Midbrain (tissue), 1 donor: ENCODE results near the gene RFX3.

Source experiments
- DNase-seq: peaks from one replicate; lab custom pipeline; 2025; lab: John Stamatoyannopoulos, UW

RFX3 gene

DNA sequence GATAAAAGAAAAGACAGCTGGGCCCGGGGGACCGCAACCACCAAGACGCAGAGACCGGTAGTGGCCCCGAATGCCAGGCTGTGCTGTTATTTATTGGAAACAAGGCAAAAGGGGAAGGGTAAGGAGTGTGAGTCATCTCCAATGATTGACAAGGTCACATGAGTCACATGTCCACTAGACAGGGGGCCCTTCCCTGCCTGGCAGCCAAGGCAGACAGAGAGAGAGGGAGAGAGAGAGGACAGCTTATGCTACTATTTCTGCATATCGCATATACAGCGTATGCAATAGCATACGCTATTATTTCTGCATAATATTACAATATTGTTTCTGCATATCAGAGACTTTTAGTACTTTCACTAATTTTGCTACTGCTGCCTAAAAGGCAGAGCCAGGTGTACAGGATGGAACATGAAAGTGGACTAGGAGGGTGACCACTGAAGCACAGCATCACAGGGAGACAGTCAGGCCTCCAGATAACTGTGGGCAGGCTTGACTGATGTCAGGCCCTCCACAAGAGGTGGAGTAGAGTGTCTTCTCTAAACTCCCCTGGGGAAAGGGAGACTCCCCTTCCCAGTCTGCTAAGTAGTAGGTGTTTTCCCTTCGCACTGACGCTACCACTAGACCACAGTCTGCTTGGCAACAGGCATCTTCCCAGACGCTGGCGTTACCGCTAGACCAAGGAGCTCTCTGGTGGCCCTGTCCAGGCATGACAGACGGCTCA is 50.3 kb downstream of the RFX3 start:
- no peak for DNase-seq

- no peak for DNase-seq
These were observed 51.0 kb downstream of the RFX3 start for GRCh38 chr9:3474821-3475220.

GRCh38 chr9:3473405-3473804 is 52.4 kb downstream of the RFX3 start:
- peak; percentile 5 for DNase-seq

- no peak for DNase-seq
These were observed 53.9 kb downstream of the RFX3 start for GRCh38 chr9:3471883-3472282.

DNA sequence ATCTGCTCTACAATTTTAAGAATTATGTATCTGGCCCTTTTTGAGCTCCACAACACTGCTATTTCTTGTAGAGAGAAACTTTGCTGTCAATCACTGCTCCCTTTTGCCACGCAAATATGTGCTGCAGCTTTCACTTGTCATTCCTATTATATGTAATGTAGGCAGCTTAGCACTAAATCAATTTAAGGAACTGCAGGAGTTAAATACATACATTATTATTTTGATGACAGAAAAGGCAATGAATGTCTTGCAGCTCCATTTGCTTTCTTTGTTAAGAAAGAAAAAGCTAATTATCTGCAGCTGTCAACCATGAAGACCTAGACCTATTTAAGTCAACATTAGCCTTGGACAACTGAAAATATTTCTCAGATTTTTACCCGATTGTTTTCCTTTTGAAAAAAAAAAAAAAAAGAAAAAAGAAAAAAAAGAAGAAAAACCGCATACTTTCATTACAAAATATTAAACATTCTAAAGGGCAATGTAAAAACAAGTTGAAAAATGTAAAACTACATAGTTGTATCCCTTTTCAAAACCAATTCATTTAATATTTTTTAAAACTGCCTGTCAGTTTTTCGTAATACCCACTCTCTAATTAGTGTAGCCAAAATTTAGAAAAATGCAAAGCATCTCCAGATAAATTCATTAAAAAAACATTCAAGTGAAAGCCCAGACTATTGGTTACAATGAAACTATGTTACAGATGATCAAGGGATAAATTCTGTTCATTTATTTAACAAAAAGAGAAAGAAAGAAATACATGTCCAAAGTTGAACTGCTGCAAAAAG is 57.2 kb downstream of the RFX3 start:
- no peak for DNase-seq

- peak; percentile 42 for DNase-seq
These were observed 58.1 kb downstream of the RFX3 start for GRCh38 chr9:3467593-3468219.

GRCh38 chr9:3464033-3464638 is 61.7 kb downstream of the RFX3 start:
- DNase-seq: no peak

DNA sequence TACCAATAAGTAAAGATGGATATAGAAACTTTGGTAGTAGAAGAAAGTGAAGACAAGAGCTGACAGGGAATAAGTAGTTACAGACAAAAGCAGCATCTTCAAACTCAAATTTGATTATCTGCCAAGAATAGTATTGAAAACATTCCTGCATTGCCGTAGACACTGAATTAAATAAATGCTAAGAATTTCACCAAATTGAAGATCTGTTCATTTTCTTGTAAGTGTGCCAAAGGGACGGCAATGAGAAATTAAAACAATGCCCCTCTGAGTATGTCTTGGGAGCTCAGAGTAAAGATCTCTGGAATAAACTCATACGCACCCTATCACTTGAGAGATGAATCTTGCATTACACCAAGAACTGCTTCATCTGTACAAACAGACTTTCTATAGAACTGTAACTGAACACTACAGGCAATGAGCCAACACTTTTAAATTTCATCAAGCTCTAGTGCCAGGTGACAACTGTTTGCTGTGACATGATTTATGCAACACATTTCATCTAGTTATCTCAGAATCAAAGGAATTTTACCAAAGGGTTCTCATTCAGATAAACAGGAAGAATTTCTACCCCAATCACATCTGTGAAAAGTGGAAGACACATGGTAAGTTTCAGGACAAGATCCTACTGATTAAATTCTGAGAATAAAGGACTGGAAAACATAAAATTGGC is 66.9 kb downstream of the RFX3 start:
- no peak for DNase-seq

DNA sequence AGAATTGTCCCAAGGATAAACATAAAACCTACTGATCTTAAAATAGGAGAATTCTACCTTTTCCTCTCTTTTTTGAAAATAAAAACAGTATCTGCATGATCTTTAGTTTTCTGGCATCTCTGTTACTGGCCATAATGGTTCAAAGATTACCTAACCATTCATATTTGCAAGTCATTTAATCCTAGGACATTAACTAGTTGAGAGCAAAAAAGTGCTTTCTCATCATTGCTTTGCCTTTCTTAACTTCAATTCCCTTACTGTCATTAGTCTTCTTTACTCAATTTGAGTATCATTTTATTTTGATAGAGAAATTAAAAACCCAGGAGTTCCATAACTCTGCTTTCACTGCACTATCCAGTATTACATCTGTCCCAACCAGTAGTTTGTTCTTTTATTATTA is 68.6 kb downstream of the RFX3 start:
- no peak for DNase-seq

DNA sequence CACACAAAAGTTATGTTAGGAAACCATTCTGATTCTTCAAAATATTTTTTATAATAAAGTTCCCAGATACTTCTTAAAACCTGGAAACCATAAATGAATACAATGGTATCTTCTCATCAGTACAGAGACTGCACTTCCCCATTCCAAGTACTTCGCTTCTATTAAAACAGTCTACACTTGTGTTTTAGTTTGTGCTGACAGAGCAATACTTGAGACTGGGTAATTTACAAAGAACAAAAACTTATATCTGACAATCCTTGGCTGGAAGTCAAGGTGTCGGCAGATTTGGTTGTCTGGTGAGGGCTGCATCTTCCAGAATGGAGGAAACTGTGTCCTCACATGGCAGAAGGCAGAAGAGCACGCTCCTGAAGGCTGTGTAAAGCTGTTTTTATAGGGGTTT is 70.1 kb downstream of the RFX3 start:
- DNase-seq: no peak

DNA sequence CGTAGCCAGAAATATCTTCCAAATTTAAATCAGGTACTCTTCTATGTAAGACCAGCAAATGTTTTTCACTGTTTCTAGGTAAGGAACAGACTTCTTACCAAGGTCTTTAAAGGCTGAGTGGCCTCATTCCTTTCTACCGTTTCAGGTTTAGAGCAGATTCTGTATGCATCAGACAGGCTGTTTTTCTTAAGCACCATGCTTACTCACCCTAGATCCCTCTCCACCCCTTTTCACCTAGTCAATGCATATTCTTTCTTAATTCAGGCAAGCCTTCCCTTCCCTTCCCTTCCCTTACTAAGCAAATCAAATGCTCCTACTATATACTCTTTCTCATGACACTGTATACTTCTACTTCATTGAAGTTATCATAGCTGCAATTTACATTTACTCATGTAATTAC is 70.7 kb downstream of the RFX3 start:
- DNase-seq: no peak

DNA sequence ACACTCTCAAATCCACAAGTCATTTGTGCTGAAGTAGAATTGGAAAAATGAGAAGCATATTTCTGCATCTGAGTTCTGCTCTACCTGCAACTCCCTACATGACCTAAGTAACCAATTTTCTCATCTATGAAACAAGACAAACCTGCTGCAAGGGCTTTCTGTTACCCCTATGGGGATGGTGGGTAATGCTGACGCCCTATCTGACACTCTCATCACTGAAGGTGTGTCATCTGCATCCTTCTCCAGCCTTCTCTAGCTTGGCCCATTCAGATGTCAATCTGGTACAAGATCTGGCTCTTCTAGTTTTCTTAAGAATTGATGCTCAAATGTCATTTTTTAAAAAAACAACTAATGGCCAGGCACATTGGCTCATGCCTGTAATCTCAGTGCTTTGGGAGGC is 73.8 kb downstream of the RFX3 start:
- no peak for DNase-seq

DNA sequence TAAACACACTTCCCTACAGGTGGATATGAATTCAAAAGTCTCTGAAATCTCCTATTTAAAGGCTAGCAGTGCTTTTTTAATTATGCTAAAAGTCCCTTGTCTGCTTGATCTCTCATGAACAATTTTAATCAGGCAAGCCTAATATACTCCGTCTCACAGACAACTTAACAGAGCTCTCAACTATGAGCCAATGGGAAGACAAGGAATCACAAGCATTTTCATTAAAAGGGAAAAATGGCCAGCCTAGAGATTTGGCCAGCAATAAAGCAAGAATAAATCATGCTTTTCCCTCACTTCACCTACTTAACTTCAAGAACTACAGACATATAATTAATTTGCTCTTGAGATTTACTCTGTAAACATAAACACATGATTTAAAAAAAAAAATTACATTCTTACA is 78.0 kb downstream of the RFX3 start:
- DNase-seq: no peak

DNA sequence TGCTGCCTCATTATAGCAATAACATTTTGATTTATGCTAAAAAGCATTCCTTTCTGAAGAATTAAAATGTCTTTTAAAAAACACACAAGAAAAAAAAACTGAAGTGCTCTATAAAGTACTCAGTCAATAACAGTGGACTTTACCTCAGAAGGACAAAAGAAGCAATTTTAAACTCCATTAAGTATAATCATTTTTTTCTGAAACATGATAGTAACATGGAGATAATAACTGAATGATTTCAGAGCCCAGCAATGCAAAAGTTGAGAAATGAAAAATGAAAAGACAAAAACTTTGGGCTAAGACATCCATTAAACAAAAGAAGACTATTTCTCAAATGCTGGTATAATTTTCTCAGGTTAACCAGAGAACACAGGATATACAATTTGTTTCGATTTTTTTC is 78.7 kb downstream of the RFX3 start:
- no peak for DNase-seq

DNA sequence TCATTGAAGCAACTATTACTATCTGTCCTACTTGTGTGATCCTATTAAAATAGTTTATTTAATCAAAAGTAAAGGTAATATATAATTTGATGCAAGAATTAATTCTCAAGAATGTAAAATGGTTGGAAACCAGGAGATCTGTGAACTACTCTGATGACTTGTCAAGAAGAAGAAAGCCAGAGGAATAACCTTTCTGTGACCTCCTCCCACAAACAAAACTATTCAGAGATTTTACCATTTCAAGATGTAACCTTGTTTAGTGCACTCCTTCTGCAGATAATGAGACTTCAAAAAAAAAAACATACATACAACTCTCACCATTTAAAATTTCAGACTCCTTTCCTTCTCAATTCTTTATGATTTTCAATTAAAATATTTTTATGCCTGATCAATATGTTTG is 79.5 kb downstream of the RFX3 start:
- DNase-seq: no peak

GRCh38 chr9:3444016-3444415 is 81.8 kb downstream of the RFX3 start:
- DNase-seq: no peak

GRCh38 chr9:3441197-3441816 is 84.5 kb downstream of the RFX3 start:
- peak; percentile 27 for DNase-seq

DNA sequence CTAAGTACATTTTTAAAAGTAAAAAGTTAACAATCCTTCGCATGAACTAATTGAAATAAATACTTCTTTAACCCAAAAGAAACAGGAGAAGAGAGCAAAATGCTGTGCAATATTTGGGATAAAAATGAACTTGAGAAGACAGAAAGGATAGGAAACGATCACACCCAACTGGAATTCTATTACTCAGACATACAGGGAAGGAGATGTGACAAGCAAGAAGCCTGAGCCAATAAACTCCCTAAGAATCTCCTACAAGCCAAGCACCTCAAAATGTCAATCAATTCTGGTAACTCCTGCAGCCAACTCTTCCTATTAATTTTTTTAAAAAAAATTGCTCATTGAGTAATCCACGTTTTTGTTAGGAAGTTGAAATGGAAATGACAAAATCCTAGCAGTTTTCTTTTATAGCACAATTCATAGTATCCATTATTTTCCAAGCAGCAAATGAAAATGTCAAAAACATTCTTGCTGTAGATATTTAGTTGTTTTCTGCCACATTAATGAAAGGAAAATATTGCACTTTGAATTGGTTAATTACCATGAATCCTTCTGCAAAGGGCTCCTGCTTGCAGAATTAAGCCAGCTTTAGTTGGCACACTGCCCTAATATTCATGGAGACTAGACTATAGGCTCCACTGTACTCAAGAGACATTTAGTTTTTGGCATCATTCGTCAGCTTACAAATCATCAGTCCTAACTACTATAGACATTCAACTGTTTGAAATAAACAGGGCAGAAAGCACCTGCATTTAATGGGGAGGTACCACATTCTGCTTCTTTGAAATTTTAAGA is 89.0 kb downstream of the RFX3 start:
- no peak for DNase-seq

DNA sequence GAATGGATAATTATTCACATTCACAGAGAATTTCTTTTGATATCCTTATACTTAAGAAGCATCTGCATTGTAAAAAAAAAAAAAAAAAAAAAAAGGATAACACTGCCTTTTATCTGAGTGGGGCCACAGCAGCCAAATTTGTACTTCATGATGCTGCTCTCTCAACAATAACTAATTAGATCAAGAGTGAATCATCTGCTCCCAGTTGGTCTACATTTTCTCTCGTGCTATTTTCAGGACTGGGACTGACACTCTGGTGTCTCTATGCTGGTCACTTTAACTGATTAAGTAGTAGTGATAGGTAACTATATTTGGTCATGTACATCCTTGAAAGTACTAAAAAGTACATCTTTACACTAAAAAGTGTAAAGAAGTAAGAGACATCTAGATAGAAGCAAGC is 90.1 kb downstream of the RFX3 start:
- no peak for DNase-seq

- no peak for DNase-seq
These were observed 91.2 kb downstream of the RFX3 start for GRCh38 chr9:3434594-3434993.

DNA sequence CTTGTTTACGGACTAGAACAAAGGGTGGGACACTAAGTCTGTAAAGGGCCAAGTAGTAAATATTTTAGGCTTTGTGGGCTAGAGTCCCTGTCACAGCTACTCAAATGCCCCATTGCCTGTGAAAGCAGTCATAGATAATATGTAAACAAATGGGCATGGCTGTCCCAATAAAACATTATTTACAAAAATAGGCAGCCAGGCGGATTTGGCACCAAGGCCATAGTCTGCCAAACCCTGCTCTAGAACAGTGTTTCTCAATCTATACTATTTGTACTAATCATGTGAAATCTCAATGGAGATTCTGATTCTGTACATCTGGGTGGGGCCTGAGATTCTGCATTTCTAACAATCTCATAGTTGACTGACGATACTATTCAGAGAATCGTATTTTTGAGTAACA is 92.0 kb downstream of the RFX3 start:
- no peak for DNase-seq
